Measurements from ENCODE around the gene ARHGAP22. TPM values are rescaled to one million over a fixed set of nuclear protein-coding genes. Genes with fewer than 3 reads are reported as not detected.

ARHGAP22 gene
- total RNA-seq, 2 experiments from 2014 or later, result not detected

- POLR2A ChIA-PET, result no interaction called here
- intact Hi-C loops (cut with micrococcal nuclease), result no loop called here
- Mint-ChIP-seq H3K27ac (no peak overlapping the region), H3K4me3 (no peak overlapping the region), H3K36me3 (no peaks in the 10 kb centered on the region), H3K4me1 (ENCODE audit: low read depth) (no peaks in the 10 kb centered on the region), H3K9me3 (no peaks in the 10 kb centered on the region), H3K27me3 (peaks cover 10% of the 10 kb centered on the region)
- CTCF ChIA-PET, result interaction anchor here (2.0 kb wide), 1 partner anchor 29 kb away, joined by 5 read pairs; no protein-coding TSS in a partner anchor
- DNase-seq, result no peak
These were observed 22.3 kb upstream of the ARHGAP22 start for GRCh38 chr10:48626986-48627731.

- intact Hi-C loops (cut with micrococcal nuclease), result no loop called here
- Mint-ChIP-seq H3K9me3 (no peaks in the 10 kb centered on the region), H3K36me3 (no peaks in the 10 kb centered on the region), H3K4me3 (no peak overlapping the region), H3K27me3 (peaks cover 10% of the 10 kb centered on the region), H3K27ac (no peak overlapping the region), H3K4me1 (ENCODE audit: low read depth) (no peaks in the 10 kb centered on the region)
- no peak for DNase-seq
- ChIA-PET CTCF (interaction anchor here (2.0 to 2.5 kb wide), 2 partner anchors 30 to 32 kb away, joined by 5 to 8 read pairs; no protein-coding TSS in a partner anchor), POLR2A (no interaction called here)
These were observed 21.6 kb upstream of the ARHGAP22 start for GRCh38 chr10:48626447-48626846.

DNA sequence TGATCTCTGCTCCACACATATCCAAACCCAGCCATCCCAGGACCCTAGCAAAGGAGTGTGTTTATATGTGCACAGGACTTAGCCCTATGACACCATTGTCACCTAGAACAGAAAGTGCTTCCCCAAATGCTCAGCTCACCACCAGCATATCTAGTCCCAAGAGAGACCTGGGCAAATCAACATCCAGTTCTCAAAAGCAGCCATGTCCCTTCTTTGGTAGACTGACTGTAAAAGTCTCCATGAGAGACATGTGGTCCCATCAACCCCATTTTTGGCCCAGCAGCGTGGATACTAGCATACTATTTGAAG, 20.9 kb upstream of the ARHGAP22 start:
- CTCF ChIA-PET, result interaction anchor here (2.0 to 2.5 kb wide), 2 partner anchors 30 to 33 kb away, joined by 5 to 8 read pairs; no protein-coding TSS in a partner anchor

DNA sequence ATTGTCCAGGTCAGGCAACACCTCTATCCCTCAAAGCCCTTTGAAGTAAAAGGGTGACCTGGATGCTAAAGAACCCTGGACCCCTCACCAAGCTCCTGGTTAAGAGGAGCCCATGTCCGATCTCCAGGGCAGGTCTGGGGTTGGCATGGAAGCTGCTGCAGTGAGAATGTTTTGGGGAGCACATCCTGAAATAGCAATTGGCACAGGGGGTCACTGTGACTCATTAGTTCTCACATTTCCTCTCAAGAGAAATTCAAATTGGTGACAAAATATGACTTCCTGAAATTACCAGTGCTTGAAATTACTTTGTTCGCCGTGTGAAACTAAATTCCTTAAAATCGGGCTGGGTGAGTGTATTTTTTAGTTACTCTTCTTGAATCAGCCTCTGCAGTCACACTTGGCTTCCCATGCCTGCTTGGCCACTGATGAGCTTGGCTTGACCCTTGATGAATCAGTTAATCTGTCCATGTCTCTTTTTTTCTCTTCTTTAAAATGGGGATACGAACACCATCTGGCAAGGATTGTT, 18.8 kb upstream of the ARHGAP22 start:
- intact Hi-C loops (cut with micrococcal nuclease), result no loop called here
- Mint-ChIP-seq H3K27ac (no peak overlapping the region), H3K27me3 (peaks cover 8% of the 10 kb centered on the region), H3K36me3 (no peaks in the 10 kb centered on the region), H3K4me3 (no peak overlapping the region), H3K9me3 (no peaks in the 10 kb centered on the region), H3K4me1 (ENCODE audit: low read depth) (no peaks in the 10 kb centered on the region)
- DNase-seq, result no peak
- POLR2A ChIA-PET, result no interaction called here
- CTCF ChIA-PET, result interaction anchor here (1.3 to 2.4 kb wide), 2 partner anchors 9 to 10 kb away, joined by 3 to 9 read pairs; no protein-coding TSS in a partner anchor

More for the DNA sequence above, 20.9 kb upstream of the ARHGAP22 start:
- H3K27ac Mint-ChIP-seq, result no peak overlapping the region
- H3K9me3 Mint-ChIP-seq, result no peaks in the 10 kb centered on the region
- H3K4me1 Mint-ChIP-seq (ENCODE audit: low read depth), result no peaks in the 10 kb centered on the region
- H3K36me3 Mint-ChIP-seq, result no peaks in the 10 kb centered on the region
- H3K27me3 Mint-ChIP-seq, result peaks cover 10% of the 10 kb centered on the region
- intact Hi-C loops (cut with micrococcal nuclease), result no loop called here
- POLR2A ChIA-PET, result no interaction called here
- no peak overlapping the region for H3K4me3 Mint-ChIP-seq
- DNase-seq, result no peak

DNA sequence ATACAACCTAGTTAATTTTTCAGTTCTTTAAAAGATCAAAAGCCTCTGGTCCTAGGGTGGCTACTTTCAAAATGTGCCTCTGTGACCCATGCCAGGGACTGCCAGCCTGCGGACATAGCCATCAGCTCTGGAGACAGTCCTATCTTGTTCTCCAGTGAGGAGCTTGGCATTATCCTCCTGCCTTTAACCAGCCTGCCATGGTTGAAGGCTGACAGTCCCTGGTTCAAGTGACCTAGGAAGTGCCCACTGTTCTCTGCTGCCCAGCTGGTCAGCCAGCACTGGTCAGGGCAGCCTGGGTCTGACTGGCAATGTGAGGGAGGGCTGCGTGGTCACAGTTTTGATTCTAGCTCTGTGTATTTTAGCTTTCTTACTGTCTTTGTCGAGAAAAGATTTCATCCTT, 18.1 kb upstream of the ARHGAP22 start:
- Mint-ChIP-seq H3K27ac (no peak overlapping the region), H3K4me3 (no peak overlapping the region), H3K36me3 (no peaks in the 10 kb centered on the region), H3K4me1 (ENCODE audit: low read depth) (no peaks in the 10 kb centered on the region), H3K27me3 (peaks cover 8% of the 10 kb centered on the region), H3K9me3 (no peaks in the 10 kb centered on the region)
- intact Hi-C loops (cut with micrococcal nuclease), result no loop called here
- ChIA-PET CTCF (interaction anchor here (1.6 to 2.4 kb wide), 2 partner anchors 8 to 33 kb away, joined by 6 to 9 read pairs; no protein-coding TSS in a partner anchor), POLR2A (no interaction called here)
- DNase-seq, result no peak

GRCh38 chr10:48620719-48621118, 15.8 kb upstream of the ARHGAP22 start:
- POLR2A ChIA-PET, result no interaction called here
- H3K9me3 Mint-ChIP-seq, result peaks cover 1% of the 10 kb centered on the region

DNA sequence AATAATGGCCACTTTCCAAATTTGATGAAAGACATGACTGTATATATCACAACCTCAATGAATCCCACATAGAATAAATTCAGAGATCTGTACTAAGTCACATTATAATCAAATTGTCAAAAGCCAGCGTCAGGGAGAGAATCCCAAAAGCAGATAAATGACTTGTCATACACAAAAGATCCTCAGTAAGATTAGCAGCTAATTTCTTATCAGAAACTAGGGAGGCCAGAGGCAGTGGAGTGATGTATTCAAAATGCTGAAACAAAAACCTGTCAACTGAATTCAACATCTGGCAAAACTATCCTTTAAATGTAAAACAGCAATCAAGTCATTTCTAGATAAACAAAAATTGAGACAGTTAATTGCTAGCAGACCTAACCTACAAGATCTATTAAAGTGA, 11.6 kb upstream of the ARHGAP22 start:
- peaks cover 16% of the 10 kb centered on the region for H3K27me3 Mint-ChIP-seq
- H3K4me3 Mint-ChIP-seq, result no peak overlapping the region
- H3K36me3 Mint-ChIP-seq, result peaks cover 2% of the 10 kb centered on the region
- H3K4me1 Mint-ChIP-seq (ENCODE audit: low read depth), result no peaks in the 10 kb centered on the region
- H3K9me3 Mint-ChIP-seq, result peaks cover 3% of the 10 kb centered on the region
- intact Hi-C loops (cut with micrococcal nuclease), result no loop called here
- ChIA-PET POLR2A (no interaction called here), CTCF (interaction anchor here (1.3 to 4.8 kb wide), 2 partner anchors 9 to 41 kb away, joined by 7 to 42 read pairs; no protein-coding TSS in a partner anchor)
- H3K27ac Mint-ChIP-seq, result no peak overlapping the region
- no peak for DNase-seq

More at GRCh38 chr10:48620719-48621118, 15.8 kb upstream of the ARHGAP22 start:
- Mint-ChIP-seq H3K27me3 (peaks cover 5% of the 10 kb centered on the region), H3K4me1 (ENCODE audit: low read depth) (no peaks in the 10 kb centered on the region), H3K27ac (no peak overlapping the region), H3K4me3 (no peak overlapping the region), H3K36me3 (peaks cover under 1% of the 10 kb centered on the region)
- CTCF ChIA-PET, result interaction anchor here (2.3 kb wide), 1 partner anchor 35 kb away, joined by 13 read pairs; no protein-coding TSS in a partner anchor
- intact Hi-C loops (cut with micrococcal nuclease), result no loop called here
- DNase-seq, result no peak

DNA sequence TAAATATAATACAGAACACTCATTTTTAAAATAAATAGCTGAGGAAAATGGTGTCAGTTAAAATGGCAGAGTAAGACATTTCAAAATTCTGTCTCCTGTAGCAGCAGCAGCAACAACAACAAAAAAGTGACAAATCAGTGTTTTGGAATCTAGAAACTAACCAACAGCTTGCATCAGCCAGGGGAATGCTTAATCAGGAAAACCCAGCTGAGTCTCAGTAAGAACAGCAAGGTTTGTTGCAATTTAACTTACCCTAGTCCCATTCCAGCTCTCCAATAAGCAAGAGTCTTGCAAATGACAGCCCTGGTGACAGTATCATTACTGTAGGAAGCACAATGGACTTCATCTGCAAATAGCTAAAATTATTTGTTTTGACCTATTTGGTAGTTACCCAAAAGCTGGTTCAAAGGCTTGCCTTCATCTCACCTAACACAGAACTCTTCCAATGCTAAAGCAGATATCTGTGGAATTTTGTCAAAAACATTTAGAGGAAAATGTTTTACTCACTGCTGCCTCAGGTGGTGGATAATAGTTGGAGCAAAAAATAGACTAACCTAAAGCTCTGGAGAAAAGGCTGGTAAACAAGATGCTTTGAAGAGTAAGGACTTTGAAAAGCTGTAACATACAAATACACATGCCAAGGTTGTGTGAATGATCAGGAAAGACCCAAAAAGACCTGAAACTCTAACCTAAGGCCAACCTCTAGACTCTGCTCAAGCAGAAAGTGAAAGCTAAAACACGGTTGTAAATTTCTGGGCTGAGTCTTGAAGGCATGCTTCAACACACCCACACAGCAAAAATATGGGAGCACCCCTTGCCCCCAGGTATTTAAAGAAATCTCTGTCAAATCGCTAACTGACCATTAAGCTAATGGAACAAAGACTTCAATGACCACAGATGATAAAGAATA, 9.9 kb upstream of the ARHGAP22 start:
- H3K4me1 Mint-ChIP-seq (ENCODE audit: low read depth), result no peaks in the 10 kb centered on the region
- ChIA-PET POLR2A (no interaction called here), CTCF (interaction anchor here (1.3 to 4.8 kb wide), 3 partner anchors 9 to 42 kb away, joined by 4 to 42 read pairs (median 9); no protein-coding TSS in a partner anchor)
- no peak for DNase-seq
- intact Hi-C loops (cut with micrococcal nuclease), result no loop called here
- peaks cover 22% of the 10 kb centered on the region for H3K27me3 Mint-ChIP-seq
- H3K27ac Mint-ChIP-seq, result no peak overlapping the region
- peaks cover 2% of the 10 kb centered on the region for H3K36me3 Mint-ChIP-seq
- no peak overlapping the region for H3K4me3 Mint-ChIP-seq
- peaks cover 3% of the 10 kb centered on the region for H3K9me3 Mint-ChIP-seq

DNA sequence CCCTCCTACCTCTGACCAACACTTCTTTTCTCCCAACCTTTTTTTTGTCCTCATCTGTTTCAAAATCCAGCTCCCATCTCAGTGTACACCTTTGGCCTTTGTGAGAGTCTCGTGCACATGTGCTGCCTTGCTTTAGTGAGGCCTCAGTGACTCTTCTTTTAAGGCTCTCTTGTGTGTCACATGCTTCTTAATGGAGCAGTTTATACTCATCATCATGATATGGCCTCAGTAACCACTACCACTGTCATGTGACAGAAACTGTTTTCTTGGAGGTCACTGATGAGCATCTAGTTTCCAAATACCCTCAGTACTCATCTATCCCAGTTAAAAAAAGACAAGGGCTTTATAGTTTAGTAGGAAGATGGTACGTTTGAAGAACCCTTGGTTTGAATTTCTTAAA, 8.1 kb upstream of the ARHGAP22 start:
- ChIA-PET POLR2A (no interaction called here), CTCF (no interaction called here)
- peaks cover 2% of the 10 kb centered on the region for H3K36me3 Mint-ChIP-seq
- H3K27me3 Mint-ChIP-seq, result peaks cover 24% of the 10 kb centered on the region
- H3K9me3 Mint-ChIP-seq, result peaks cover 3% of the 10 kb centered on the region
- no peak overlapping the region for H3K4me3 Mint-ChIP-seq
- DNase-seq, result no peak
- H3K27ac Mint-ChIP-seq, result no peak overlapping the region
- intact Hi-C loops (cut with micrococcal nuclease), result no loop called here
- H3K4me1 Mint-ChIP-seq (ENCODE audit: low read depth), result no peaks in the 10 kb centered on the region

DNA sequence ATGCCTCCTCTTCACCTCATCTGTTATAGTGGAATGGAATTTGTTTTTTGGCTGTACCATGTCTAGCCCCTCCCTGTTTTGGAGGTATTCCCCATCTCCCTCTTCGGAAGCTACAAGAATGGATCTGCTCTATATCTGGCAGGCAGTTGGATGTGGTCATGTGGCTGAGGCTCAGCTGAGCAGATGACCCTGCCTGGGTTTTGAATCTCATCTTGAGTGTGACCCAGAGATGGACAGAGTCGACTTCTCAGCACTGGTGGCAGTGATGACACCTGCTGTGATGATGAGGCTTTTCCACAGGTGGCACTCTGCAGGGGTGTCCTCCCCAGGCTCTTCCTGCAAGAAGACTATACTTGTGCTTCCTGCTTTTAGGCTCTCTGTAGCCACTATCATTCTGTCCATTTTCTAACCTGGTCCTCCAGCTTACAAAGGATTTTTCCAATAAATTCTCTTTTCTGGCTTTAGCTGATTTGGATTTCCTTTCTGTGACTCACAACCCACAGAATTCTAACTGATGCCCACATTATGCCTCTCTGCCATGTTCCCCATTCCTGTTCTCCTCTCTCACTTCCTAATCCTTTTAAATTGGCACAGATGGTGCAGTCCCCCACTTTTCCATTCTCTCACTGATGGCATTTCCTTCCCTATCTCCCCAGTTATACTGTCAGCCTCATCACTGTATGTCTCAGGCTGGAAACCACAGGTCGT, 7.5 kb upstream of the ARHGAP22 start:
- Mint-ChIP-seq H3K27ac (no peak overlapping the region), H3K4me1 (ENCODE audit: low read depth) (no peaks in the 10 kb centered on the region), H3K27me3 (peaks cover 24% of the 10 kb centered on the region), H3K36me3 (peaks cover 2% of the 10 kb centered on the region), H3K9me3 (peaks cover 3% of the 10 kb centered on the region), H3K4me3 (no peak overlapping the region)
- intact Hi-C loops (cut with micrococcal nuclease), result no loop called here
- POLR2A ChIA-PET, result no interaction called here
- CTCF ChIA-PET, result interaction anchor here (2.4 kb wide), 1 partner anchor 44 kb away, joined by 17 read pairs; no protein-coding TSS in a partner anchor
- no peak for DNase-seq

- Mint-ChIP-seq H3K27ac (no peak overlapping the region), H3K36me3 (peaks cover 2% of the 10 kb centered on the region), H3K27me3 (peaks cover 34% of the 10 kb centered on the region), H3K4me3 (no peak overlapping the region), H3K9me3 (peaks cover 3% of the 10 kb centered on the region), H3K4me1 (ENCODE audit: low read depth) (no peaks in the 10 kb centered on the region)
- intact Hi-C loops (cut with micrococcal nuclease), result no loop called here
- no peak for DNase-seq
- CTCF ChIA-PET, result interaction anchor here (2.4 kb wide), 1 partner anchor 45 kb away, joined by 17 read pairs; no protein-coding TSS in a partner anchor
- POLR2A ChIA-PET, result no interaction called here
These were observed 6.3 kb upstream of the ARHGAP22 start for GRCh38 chr10:48611133-48611532.
